ENCODE measurements around the gene SLC6A15.

GRCh38 chr12:84825149-84825548 is 87.5 kb downstream of the SLC6A15 start:
- no peak for TF ChIP-seq CTCF (IDR thresholded peaks at IDR 0.05; ENCODE audit: insufficient read depth, low read length)
- no peak for TF ChIP-seq POLR2AphosphoS5 (IDR thresholded peaks at IDR 0.05; ENCODE audit: low read depth)
- TF ChIP-seq GABPA (IDR thresholded peaks at IDR 0.05; ENCODE audit: low read depth): no peak
- TF ChIP-seq REST (IDR thresholded peaks at IDR 0.05; ENCODE audit: insufficient replicate concordance, low read depth): no peak
- TF ChIP-seq SPI1 (IDR thresholded peaks at IDR 0.05; ENCODE audit: borderline replicate concordance, low read depth): no peak
